ENCODE results near the gene BRD3OS. TPM values are rescaled to one million over a fixed set of nuclear protein-coding genes. Genes with fewer than 3 reads are reported as not detected.

The BRD3OS gene
- total and polyA plus RNA-seq, 2 donors (not counting 3 experiments of a cell fraction or from before 2014, with no cell fraction given) = 11.9 to 15.4 TPM

- peaks cover 14% of the 10 kb centered on the region for H3K4me1 ChIP-seq (ENCODE audit: control insufficient read depth, extremely low read depth, insufficient read depth, low read length)
- no peaks in the 10 kb centered on the region for H3K27me3 ChIP-seq (ENCODE audit: control insufficient read depth in 2 of 2, insufficient read depth in 2 of 2, low read length in 2 of 2)
- no peak overlapping the region for H3K27ac ChIP-seq (ENCODE audit: insufficient read depth, low read depth, low read length)
- no peak for DNase-seq (ENCODE audit: low read depth, low spot score)
- POLR2A ChIA-PET = interaction anchor here (0.7 kb wide), 1 partner anchor 24 kb away, joined by 3 read pairs; no protein-coding TSS in a partner anchor
- no TSS peak for BruUV-seq (replicated peaks)
- CTCF ChIA-PET = interaction anchor here (0.8 to 1.5 kb wide), 2 partner anchors 26 to 36 kb away, joined by 3 to 4 read pairs; no protein-coding TSS in a partner anchor
- dilution Hi-C loops (cut with MboI; ENCODE audit: extremely low pct_ligation_motif_present, low sequenced_read_pairs) (no loop called here), intact Hi-C loops (cut with micrococcal nuclease) (no loop called here)
- no peaks in the 10 kb centered on the region for H3K36me3 ChIP-seq (ENCODE audit: control insufficient read depth in 2 of 2, extremely low read depth in 1 of 2, insufficient read depth in 2 of 2, low read length in 2 of 2)
- H2AFZ ChIP-seq (ENCODE audit: low read depth, low read length) = no peak overlapping the region
- H3K9me3 ChIP-seq (replicated peaks; ENCODE audit: control insufficient read depth, insufficient read depth, low read length) = no peaks in the 10 kb centered on the region
- TF ChIP-seq JUN (IDR thresholded peaks at IDR 0.05; ENCODE audit: borderline replicate concordance, insufficient read depth, insufficient read length, low read depth) = no peak
- no peak for TF ChIP-seq MAX (IDR thresholded peaks at IDR 0.05; ENCODE audit: insufficient read depth, insufficient read length)
- no peak for TF ChIP-seq EZH2 (IDR thresholded peaks at IDR 0.05; ENCODE audit: borderline replicate concordance, low read depth, low read length, severe bottlenecking)
- no peak for TF ChIP-seq POLR2AphosphoS5 (IDR thresholded peaks at IDR 0.05; ENCODE audit: insufficient read depth, low read depth, low read length)
- no peak for TF ChIP-seq POLR2A (IDR thresholded peaks at IDR 0.05; ENCODE audit: low read depth, low read length)
- no peak for TF ChIP-seq CTCF (IDR thresholded peaks at IDR 0.05; ENCODE audit: extremely low read depth in 1 of 2, insufficient read depth in 1 of 2, low read depth in 1 of 2, low read length in 2 of 2)
- TF ChIP-seq MYC (IDR thresholded peaks at IDR 0.05; ENCODE audit: low read depth, low read length) = no peak
- TF ChIP-seq FOS (IDR thresholded peaks at IDR 0.05; ENCODE audit: borderline replicate concordance, insufficient read depth, low read length) = no peak
- no peak for TF ChIP-seq GATA2 (IDR thresholded peaks at IDR 0.05; ENCODE audit: insufficient read depth, insufficient read length, low read depth, low read length)
- no peaks in the 10 kb centered on the region for H4K20me1 ChIP-seq (replicated peaks; ENCODE audit: control insufficient read depth, extremely low read depth, insufficient read depth, low read length)
- peaks cover 93% of the 10 kb centered on the region for H3K79me2 ChIP-seq (ENCODE audit: control insufficient read depth, insufficient read depth, low read length)
- H3K4me2 ChIP-seq (ENCODE audit: insufficient read depth, low read length) = no peak overlapping the region
- no peak overlapping the region for H3K4me3 ChIP-seq (replicated peaks in 1 of 3; ENCODE audit: insufficient read depth in 1 of 3, low read depth in 1 of 3, low read length in 3 of 3)
- no peak for FAIRE-seq
- no peaks in the 10 kb centered on the region for H3K9me1 ChIP-seq (replicated peaks; ENCODE audit: control insufficient read depth, extremely low read depth, insufficient read depth, low read length)
- no peak overlapping the region for H3K9ac ChIP-seq (replicated peaks; ENCODE audit: extremely low read depth, insufficient read depth, low read length)
Measured at GRCh38 chr9:133980864-133981588, 44.3 kb upstream of the BRD3OS start.
